ENCODE data around the gene TRERF1. TPM values are rescaled to one million over a fixed set of nuclear protein-coding genes. Genes with fewer than 3 reads are reported as not detected.
A peak's percentile ranks its signal among the peaks of the same experiment; 100 is the strongest.
"Not testable (repeated sequence)": the region's sequence is repeated elsewhere in the genome, so short reads cannot be mapped to it uniquely, and the experiment has no call there.

TRERF1 gene
- total RNA-seq, 6 experiments from 2014 or later = 10.5 to 16.4 (median 15.2) TPM

- Mint-ChIP-seq H3K4me3 (no peak overlapping the region), H3K36me3 (ENCODE audit: low read depth) (peaks cover 27% of the 10 kb centered on the region), H3K27ac (no peak overlapping the region), H3K4me1 (ENCODE audit: low read depth) (peaks cover 14% of the 10 kb centered on the region), H3K27me3 (ENCODE audit: insufficient read depth) (no peaks in the 10 kb centered on the region; the same call in 1 of the 2 replicates), H3K9me3 (no peaks in the 10 kb centered on the region)
- DNase-seq = no peak
- no peak for TF ChIP-seq CTCF (IDR thresholded peaks at IDR 0.05)
Measured at GRCh38 chr6:42210551-42210950, 241.2 kb downstream of the TRERF1 start.

GRCh38 chr6:42207559-42207958 lies 244.2 kb downstream of the TRERF1 start:
- H3K27me3 Mint-ChIP-seq (ENCODE audit: insufficient read depth); H3K4me3 Mint-ChIP-seq; DNase-seq; H3K9me3 Mint-ChIP-seq; H3K27ac Mint-ChIP-seq: not testable (repeated sequence)
- peaks cover 33% of the 10 kb centered on the region for H3K36me3 Mint-ChIP-seq (ENCODE audit: low read depth)
- peaks cover 28% of the 10 kb centered on the region for H3K4me1 Mint-ChIP-seq (ENCODE audit: low read depth)

- Mint-ChIP-seq H3K27me3 (ENCODE audit: insufficient read depth) (peaks cover 1% of the 10 kb centered on the region; the same call in 1 of the 2 replicates), H3K4me1 (ENCODE audit: low read depth) (peaks cover 40% of the 10 kb centered on the region), H3K36me3 (ENCODE audit: low read depth) (peaks cover 28% of the 10 kb centered on the region), H3K4me3 (no peak overlapping the region), H3K27ac (peak overlapping the region; percentile 22; the same call in 1 of the 2 replicates), H3K9me3 (no peaks in the 10 kb centered on the region)
- TF ChIP-seq CTCF (IDR thresholded peaks at IDR 0.05) = no peak
- DNase-seq = no peak
Measured at GRCh38 chr6:42204768-42205282, 246.9 kb downstream of the TRERF1 start.

GRCh38 chr6:42203183-42203582 lies 248.5 kb downstream of the TRERF1 start:
- Mint-ChIP-seq H3K27ac (no peak overlapping the region), H3K27me3 (ENCODE audit: insufficient read depth) (peaks cover 1% of the 10 kb centered on the region; the same call in 1 of the 2 replicates), H3K36me3 (ENCODE audit: low read depth) (peaks cover 26% of the 10 kb centered on the region), H3K9me3 (no peaks in the 10 kb centered on the region), H3K4me3 (no peak overlapping the region), H3K4me1 (ENCODE audit: low read depth) (peaks cover 48% of the 10 kb centered on the region)
- TF ChIP-seq CTCF (IDR thresholded peaks at IDR 0.05) = no peak
- DNase-seq = no peak

DNA sequence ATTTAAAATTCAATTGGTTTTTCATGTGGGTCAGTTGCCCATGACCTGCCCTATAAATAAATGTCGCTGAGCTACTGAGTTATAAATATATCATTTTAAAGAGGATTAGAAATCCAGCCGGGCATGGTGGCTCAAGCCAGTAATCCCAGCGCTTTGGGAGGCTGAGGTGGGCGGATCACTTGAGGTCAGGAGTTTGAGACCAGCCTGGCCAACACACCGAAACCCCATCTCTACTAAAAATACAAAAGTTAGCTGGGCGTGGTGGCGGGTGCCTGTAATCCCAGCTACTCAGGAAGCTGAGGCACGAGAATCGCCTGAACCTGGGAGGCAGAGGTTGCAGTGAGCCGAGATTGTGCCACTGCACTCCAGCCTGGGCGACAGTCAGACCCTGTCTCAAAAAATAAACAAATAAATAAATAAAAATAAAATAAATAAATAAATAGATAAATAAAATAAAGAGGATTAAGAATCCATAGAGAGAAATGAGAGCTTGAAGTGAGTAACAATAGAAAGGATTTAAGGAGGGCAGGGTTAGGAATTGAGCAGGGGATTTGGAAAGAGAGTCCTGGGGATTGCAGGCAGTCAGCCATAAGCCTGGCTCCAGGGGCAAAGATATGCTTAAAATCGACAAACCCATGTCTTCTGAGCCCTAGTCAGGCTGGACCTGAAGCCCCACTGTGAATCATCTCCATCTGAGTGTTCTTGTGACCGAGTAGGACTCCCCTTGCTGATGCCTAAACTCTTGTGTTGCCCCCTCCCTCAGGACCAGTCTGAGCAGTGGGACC lies 249.4 kb downstream of the TRERF1 start:
- Mint-ChIP-seq H3K4me1 (ENCODE audit: low read depth) (peaks cover 48% of the 10 kb centered on the region), H3K36me3 (ENCODE audit: low read depth) (peaks cover 18% of the 10 kb centered on the region)
- H3K4me3 Mint-ChIP-seq; H3K27me3 Mint-ChIP-seq (ENCODE audit: insufficient read depth); DNase-seq; H3K27ac Mint-ChIP-seq; H3K9me3 Mint-ChIP-seq: not testable (repeated sequence)

DNA sequence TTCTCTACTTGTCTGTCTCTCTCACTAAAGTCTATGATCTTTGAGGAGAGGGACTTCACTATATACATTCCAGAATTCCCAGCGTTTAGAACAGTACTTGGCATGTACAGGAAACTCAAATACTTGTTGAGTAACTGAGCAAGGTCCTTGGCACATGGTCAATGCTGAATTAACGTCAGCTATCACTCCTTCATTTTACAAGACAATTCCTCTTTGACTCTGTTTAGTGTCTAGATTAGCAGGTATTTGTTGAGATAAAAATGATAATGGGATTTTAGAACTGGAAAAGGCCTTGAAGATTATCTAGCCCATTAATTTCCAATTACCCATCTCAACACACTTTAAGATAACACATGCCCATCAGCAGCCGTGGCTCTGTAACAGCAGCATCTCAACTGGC lies 250.3 kb downstream of the TRERF1 start:
- Mint-ChIP-seq H3K27me3 (ENCODE audit: insufficient read depth) (peaks cover 1% of the 10 kb centered on the region; the same call in 1 of the 2 replicates), H3K4me3 (peak overlapping the region; percentile 56; the same call in 1 of the 2 replicates), H3K9me3 (no peaks in the 10 kb centered on the region), H3K27ac (peak overlapping the region; percentile 86; the same call in 1 of the 2 replicates), H3K36me3 (ENCODE audit: low read depth) (peaks cover 18% of the 10 kb centered on the region), H3K4me1 (ENCODE audit: low read depth) (peaks cover 48% of the 10 kb centered on the region)
- no peak for TF ChIP-seq CTCF (IDR thresholded peaks at IDR 0.05)
- DNase-seq = no peak

All from HFFc6 (cell line).